ENCODE data around the gene VWA8.
"Not testable (repeated sequence)": the region's sequence is repeated elsewhere in the genome, so short reads cannot be mapped to it uniquely, and the experiment has no call there.

The VWA8 gene

DNA sequence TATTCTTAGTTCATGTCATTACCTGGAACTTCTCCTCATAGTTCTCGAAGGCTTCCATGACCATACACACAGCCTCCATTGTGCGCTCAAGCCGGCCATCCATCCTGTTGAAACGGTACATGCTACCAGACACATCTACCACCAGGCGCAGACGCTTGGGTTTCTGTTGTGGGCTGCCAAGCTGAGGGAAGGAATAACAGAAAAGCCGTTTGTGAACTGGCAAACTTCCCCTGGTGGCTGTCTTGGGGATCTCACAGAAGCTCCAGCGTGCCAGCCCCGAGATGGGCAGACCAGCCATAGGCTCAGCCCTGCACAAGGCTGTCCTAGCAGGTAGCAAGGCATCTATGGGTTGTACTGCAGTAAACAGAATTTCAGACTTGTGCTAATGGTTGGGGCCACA is 373.4 kb downstream of the VWA8 start:
- DNase-seq (ENCODE audit: low spot score): no peak

DNA sequence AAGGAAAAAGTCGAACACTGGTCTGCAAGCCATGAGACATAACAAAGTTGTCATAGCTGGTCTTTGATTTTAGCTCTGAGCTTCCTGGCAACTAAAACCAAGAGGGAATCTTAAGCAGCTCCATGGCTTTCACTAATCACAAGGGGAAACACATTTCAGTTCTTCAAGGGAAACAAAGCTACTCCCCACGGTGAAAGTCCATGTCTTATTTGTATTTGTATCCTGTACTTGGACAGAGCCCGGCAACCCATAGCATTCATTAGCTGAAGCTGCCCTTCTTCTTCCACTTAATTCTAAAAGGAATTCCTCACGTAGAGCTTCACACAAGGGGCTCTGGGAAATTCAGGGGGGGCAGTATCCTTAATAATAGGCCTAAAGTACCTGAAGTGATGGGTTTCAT is 374.7 kb downstream of the VWA8 start:
- no peak for DNase-seq (ENCODE audit: low spot score)

DNA sequence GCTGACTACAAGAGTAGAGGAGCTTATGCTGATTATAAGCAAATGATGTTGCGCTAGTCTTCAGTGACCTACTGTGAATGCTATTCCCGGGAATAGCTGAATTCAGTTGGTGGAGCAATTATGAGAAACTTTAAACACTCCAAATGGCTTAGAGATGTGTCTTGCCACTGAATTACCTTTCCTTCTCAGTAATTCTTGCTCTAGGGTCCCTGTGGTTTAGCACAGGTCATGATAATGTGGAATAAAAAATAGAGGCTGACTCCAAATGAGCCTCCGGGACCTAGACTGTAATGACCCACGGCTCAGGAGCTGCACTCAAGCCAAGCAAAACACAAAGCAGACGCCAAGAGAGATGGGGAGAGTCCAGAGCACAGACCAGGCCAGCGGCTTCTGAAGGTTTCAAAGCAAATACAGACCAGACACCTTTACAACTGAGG is 378.9 kb downstream of the VWA8 start:
- no peak for DNase-seq (ENCODE audit: low spot score)

DNA sequence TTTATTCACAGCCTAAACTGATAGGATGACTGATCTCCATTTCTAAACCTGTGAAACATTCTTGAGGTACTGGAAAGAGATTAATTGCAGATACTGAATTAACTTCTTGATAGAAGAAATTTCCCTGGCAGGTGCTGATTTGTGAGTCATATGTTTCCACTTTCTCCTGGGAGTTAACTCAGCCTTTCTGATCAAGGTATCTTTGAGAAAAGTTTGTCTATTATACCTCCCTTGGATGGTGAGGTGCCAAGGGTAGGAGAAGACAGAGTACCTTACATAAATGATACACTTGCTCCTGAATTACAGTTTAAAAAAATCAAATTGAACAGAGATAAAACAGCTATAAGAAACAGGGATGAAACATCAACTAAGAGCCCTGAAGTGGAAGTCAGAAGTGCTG is 380.6 kb downstream of the VWA8 start:
- no peak for DNase-seq (ENCODE audit: low spot score)

DNA sequence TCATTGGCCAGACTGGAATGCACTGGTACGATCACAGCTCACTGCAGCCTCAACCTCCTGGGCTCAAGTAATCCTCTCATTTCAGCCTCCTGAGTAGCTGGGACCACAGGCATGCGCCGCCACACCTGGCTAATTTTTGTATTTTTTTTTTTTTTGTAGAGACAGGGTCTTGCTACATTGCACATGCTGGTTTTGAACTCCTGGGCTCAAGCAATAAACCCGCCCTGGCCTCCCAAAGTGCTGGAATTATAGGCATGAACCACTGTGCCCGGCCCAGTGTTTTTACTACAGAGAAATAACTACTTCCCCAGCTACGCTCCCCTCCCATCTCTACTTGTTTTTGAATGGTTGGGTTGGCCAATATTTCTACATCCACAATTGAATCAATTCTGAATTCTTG is 381.0 kb downstream of the VWA8 start:
- DNase-seq (ENCODE audit: low spot score): no peak

DNA sequence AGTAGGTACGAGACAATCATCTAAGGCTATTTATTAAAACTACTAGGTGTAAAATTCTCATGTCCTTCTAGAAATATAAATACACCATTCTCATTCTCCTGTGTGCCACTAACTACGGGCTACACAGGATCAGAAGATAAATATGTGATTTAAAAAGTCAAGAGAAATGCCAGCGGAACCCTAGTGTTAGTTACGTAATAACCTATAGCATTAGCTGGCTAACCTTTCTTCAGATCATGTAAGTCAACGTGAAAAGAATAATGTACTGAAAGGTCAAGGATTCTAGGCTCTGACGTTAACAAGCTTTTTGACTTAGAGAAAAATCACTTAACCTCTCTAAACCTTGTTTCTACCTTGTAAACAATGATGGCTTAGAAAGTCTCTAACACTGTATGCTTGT is 381.7 kb downstream of the VWA8 start:
- DNase-seq (ENCODE audit: low spot score): no peak

DNA sequence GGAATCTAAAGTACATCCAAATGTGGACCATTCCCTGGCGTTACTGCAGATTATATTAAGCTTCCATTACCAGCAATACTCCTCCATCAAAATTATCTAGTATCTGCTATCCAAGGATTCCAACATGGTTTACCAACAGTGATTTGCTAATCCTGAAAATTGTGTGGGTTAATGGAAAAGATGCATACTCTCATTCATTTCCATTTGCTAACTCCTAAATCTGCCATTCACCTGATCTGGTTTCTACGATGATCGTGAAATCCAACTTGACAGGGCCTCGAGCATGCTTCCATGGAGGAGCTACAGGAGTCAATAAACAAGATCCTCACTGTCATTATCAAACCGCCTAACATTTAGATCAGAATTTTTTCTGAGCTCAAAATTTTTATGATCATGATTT is 382.5 kb downstream of the VWA8 start:
- DNase-seq (ENCODE audit: low spot score): no peak

DNA sequence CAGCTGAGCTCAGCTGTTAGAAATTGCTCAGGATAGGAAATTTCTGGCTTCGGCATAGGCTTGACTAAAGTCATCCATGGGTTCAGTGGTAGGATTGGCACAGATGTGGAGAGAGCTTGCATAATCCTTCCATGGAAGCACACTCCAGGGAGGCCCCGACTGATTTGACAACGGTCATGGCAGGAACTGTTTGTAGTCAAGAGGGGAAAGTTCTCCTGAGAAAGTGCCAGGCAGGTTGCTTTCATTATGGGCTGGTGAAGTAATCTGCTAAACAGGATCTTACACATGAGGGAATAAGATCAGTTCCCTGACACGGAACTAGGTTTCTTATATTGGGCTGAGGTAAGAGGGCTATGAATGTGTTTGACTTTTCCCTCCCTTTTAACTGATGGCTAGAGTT is 383.5 kb downstream of the VWA8 start:
- DNase-seq (ENCODE audit: low spot score): no peak

DNA sequence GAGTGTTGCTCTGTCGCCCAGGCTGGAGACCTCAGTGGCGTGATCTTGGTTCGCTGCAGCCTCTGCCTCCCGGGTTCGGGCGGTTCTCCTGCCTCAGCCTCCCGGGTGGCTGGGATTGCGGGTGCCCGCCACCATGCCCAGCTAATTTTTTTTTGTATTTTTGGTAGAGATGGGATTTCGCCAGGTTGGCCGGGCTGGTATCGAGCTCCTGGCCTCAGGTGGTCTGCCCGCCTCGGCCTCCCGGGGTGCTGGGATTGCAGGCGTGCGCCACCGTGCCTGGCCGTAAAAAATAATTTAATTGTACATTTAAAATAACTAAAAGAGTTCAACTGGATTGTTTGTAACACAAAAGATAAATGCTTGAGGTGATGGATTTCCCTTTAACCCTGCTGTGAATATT is 387.3 kb downstream of the VWA8 start:
- not testable (repeated sequence) for DNase-seq (ENCODE audit: low spot score)

DNA sequence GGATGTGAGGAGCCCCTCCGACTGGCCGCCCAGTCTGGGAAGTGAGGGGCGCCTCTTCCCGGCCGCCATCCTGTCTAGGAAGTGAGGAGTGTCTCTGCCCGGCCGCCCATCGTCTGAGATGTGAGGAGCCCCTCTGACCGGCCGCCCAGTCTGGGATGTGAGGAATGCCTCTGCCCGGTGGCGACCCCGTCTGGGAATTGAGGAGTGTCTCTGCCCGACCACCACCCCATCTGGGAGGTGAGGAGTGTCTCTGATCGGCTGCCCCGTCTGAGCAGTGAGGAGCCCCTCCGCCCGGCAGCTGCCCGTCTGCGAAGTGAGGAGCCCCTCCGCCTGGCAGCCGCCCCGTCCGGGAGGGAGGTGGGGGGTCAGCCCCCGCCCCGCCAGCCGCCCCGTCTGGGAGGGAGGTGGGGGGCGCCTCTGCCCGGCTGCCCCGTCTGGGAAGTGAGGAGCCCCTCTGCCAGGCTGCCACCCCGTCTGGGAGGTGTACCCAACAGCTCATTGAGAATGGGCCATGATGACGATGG is 389.0 kb downstream of the VWA8 start:
- DNase-seq (ENCODE audit: low spot score): not testable (repeated sequence)

DNA sequence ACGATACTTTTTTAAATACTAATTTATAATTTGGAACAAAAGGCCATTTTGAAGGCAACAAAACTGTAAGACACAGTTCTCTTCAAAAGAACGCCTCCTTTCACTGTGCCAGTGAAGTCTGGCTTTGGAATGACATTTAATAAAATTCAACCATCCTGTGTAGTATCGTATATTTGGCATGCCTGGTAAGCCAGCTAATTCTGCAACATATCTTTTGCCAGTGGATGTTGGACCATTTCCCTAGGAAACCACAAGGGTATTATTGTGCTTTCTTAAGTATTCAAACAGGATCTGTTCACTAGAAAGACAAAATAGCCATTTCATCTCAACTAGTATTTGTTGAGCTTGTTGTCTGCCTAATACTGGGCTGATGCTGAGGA is 391.9 kb downstream of the VWA8 start:
- DNase-seq (ENCODE audit: low spot score): no peak

DNA sequence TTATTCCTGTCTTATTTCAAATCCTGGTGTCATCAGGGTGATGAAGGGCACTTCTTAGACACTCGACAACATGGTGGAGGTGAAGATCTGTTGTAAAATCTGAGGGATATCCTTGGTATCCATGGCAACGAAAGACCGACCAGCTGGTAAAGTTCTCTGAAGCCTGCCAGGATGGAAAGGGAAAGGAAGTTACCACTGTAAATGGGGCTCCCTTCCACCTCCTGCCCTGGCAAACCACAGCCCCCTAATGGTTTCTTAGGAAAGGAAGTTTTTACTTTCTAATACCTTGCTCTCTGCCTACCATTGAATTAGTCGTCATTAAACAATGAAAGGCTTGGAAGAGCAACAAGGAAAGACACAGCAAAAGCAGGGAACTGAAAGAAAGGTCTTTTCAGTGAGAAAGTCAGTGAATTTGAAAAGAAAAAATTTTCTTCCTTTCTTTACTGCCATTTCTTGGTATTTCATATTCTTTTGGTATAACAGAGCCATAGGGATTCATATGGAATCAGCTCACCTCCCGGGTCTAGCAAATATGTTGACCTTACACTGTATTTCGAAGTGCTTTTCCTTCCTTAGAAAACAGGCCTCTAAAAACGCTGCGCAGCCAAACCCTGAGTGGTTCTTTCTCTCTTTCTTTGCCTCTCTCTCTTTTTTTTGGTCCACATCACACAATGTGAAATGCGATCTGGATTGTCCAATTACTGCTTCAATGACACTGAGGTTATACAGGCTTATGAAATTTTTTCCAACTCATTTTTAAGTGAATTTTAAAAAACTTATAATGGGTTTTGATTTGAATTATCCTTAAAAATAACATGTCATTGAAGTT is 392.6 kb downstream of the VWA8 start:
- no peak for DNase-seq (ENCODE audit: low spot score)

DNA sequence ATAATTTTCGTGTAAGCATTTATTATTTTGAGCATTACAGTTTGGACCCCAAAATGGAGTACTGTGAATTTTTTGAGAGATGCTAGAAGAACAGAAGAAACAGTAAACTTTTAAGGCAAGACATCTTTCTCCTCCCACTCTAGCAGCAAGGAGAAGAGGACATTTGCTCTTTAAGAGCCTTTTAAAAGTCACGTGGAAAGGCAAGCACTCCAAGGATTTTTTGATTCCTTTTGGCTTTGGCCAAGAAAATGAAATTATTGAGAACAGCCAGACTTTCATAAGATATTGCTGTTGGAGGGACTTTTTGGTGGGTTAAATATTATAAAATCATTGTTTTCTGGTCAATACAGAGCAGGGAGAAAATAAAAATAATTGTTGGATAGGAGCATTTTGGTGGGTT is 393.5 kb downstream of the VWA8 start:
- no peak for DNase-seq (ENCODE audit: low spot score)

DNA sequence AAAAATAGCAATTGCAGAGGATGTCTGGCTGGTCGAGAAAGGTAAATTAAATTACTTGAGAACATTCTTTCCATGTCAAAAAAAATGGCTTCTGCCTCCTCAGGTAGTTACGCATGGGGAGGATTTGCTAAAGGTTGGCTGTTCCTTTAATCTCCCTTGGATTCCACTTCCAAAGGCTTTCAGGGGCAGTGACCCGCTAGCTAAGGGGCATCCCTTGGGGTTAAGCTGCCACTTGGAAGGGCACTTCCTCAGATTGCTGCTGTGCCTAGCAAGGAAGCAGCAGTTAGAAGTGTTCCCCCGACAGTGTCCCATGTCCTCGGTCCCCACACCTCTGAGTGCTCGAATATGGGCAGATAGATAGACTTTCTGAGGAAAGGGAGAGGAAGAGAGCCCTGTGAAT is 395.1 kb downstream of the VWA8 start:
- DNase-seq (ENCODE audit: low spot score): no peak

DNA sequence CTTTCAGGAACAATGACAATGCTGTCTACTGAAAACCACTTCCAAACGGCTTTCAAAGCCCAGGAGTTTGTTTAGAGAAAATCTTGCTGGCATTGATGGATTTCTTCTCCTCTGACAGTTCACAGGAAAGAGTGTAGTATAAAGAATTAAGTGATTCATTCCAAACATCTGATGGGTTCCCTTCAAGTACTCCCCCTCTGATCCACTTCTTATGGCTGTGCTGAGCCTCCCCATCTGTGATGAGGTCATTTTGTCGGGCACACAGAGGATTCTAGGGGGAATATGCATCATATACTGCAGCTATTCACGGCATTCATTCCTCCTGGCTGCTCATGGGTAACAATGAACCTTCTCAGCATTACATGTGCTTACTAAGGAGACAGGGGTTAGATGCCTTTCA is 395.7 kb downstream of the VWA8 start:
- no peak for DNase-seq (ENCODE audit: low spot score)

DNA sequence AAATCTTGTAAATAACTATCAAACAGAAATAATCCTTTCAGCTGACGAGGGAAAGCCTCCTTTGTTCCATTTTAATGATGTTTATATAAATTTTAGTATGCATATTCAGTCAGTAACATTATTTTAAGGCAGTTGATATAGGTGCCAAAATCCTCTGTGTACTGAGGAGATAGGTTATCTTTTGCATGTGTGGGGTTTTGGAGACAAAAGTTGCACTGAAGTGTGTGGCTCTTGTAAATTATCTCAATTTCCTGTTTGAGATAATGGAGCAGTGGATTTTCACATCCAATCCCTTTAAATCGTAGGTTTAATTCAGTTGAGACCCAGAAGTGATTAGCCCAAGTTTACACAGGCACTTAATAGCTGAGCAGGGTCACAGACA is 396.9 kb downstream of the VWA8 start:
- no peak for DNase-seq (ENCODE audit: low spot score)

DNA sequence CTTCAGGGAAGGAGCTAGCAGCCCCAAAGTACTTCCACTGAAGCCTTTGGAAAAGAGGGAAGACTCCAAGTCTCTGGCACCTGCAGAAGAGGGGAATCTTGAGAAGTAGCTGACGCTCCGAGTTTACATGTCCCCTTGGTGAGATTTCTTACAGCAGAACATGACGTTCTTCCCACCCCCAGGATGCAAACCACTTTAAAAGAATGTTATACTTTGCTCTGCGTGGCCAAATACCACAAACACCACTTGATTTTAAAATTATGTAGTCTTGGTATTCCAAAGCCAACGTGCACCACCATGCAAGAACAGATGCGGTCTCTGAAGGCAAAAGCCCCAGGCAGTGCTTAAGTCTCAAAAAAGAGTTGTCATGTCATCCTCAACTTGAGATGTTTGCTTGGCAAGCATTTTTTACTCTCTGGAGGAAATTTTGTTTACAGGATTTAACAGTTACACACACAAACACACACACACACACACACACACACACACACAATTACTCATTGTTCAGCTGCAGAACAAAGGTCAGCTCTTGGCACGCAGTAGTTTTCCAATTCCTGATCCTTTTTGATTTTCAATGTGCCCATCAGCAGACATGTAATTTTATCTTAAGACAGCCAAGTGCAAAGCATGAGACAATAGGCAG is 397.4 kb downstream of the VWA8 start:
- DNase-seq (ENCODE audit: low spot score): no peak

DNA sequence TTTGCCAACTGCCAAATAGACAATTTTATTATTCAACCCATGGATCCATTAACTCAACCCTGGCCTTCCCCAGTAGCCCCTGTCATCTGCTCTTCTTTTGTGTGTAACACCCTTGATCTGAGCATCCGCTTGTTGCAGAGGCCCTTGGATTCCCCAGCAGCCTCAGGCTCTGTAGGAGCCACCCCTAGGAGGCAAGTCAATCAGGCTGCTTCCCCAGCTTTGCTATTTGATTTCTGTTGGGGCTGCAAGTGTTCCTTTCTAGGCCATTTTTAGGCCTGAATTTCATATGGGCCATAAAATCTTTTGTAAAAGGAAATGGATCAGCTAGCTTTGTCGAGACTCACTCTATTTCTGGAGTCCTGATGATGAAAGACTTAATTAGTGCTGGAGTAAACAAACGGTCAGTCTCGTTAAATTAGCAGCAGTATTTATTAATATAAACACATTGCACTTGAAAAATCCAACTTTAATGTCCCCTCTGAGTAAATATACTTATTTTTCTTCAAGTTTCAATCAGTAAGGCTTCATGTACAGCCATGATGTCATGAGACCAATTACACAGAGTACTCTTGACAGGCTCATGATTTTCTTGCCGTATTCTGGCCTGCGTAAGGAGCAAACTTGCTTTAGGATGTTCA is 398.2 kb downstream of the VWA8 start:
- no peak for DNase-seq (ENCODE audit: low spot score)

DNA sequence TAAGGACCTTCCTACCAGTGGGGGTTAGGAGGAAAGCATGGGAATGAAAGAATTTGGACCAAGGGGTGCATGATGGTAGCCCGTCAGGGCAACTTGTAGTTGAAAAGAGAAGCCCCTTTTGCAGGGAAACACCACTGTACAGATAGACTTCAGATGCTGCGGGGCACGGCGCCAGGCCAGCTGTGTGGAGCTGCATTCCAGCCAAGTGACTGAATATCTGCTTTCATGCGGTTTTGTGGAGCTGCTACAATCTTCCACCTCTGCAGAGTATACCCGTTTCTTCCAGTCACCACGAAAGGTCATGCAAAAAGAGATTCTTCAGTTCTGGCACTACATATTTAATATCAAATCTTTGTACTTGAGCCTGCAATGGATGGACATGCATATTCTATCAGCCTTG is 398.8 kb downstream of the VWA8 start:
- DNase-seq (ENCODE audit: low spot score): no peak

DNA sequence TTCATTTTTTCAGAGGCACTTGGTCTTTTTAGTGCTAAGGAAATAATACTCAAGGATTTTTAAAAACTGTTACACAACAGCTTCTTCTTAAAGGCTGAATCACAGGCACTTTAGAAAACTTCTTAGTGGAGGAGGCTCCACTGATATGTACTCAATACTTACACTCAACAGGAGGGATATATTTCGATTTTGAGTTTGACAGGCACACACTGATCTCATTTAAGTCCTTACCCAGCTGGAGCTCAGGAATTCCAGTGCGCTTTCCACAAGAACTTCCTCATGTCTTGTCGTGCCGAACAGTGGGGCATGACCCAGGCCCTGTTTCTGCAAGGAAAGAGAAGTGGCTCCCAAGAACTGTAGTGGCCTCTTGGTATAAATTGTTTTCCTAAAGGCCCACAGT is 399.7 kb downstream of the VWA8 start:
- DNase-seq (ENCODE audit: low spot score): no peak

DNA sequence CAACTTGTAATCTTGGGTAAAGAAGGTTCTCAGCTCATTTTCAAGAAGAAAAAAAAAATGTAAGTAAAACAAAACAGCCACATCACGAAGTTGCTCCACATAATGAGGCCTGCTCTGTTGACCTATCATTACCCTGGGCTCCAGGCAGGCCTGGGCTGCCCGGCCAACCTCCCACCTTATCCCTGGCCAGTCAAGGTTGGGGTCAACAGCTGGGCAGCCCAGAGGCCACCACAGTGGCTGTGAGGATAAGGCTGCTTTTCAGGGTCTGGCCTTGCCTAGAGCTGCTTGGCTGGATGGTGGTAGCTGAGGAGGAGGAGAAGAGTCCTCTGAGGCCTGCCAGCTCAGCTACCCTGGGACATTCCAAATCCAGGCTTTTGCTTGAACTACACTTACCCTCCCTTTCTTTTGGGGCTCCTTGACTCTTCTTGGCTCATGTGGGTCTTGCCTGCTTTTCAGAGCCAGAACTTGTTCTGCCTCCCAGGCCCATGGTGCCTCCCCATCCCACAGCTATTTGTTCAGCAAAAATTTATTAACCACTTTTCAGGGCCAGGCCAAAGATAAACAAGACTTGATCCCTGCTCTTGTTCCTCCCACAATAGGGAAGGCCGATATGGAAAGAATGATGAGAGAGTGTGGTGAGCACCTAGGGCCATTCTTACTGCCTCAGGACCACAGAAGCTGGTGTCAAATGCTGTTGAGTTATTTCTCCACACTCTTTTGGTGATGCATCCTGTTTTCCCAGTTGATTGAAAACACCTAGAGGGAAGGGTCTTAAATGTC is 401.9 kb downstream of the VWA8 start:
- no peak for DNase-seq (ENCODE audit: low spot score)

DNA sequence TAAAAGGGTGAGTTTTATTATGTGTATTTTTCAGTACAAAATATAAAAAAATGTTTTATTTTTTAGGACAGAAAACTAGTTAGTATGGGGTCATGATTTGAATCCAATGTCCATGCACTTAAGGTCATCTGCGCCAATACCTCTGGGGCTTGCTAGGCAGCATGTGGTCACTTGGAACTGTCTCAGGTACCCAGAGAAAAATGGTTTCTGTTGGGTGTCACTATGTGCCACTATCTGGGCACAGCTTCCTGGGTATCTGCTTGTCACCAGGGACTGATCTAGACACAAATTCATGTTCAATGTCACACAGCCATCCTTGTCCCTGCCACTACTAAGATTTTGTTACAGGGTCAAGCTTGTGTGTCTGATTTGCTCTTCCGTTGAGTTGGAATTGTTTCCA is 403.2 kb downstream of the VWA8 start:
- DNase-seq (ENCODE audit: low spot score): no peak

Measured in iPS-NIHi11 (cell line).